GM13976 (cell line): ENCODE measurements around the gene MYO7B.

Experiments used
- DNase-seq: peaks from one replicate; pipeline ENCODE4 v3.0.0; 2012; ENCODE audit warnings: low spot score
- CTCF ChIP-seq: IDR thresholded peaks from 2 replicates; pipeline ENCODE4 v1.5.1; 2012; ENCODE audit warnings: borderline replicate concordance, mild to moderate bottlenecking; ENCODE audit not compliant: insufficient read depth; ENCODE audit errors: extremely low read depth, missing control alignments, control extremely low read depth
- in situ Hi-C: fragments of 300-500 bp; cut with MboI; formaldehyde crosslinking; loops from one replicate; pipeline ENCODE4 v1.12.0; 2022; ENCODE audit warnings: low sequenced_read_pairs, mixed read lengths, inconsistent platforms; ENCODE audit not compliant: unreplicated experiment

The MYO7B gene

GRCh38 chr2:127648321-127648720 is 112.8 kb downstream of the MYO7B start:
- DNase-seq: no peak
- TF ChIP-seq CTCF: no peak
- in situ Hi-C loops: no loop called here

GRCh38 chr2:127649100-127649611 is 113.7 kb downstream of the MYO7B start:
- no peak for TF ChIP-seq CTCF
- in situ Hi-C loops: no loop called here
- no peak for DNase-seq

GRCh38 chr2:127649684-127650040 is 114.2 kb downstream of the MYO7B start:
- in situ Hi-C loops: no loop called here
- peak; percentile 90 for DNase-seq
- TF ChIP-seq CTCF: peak; percentile 67

GRCh38 chr2:127650041-127650784 is 114.7 kb downstream of the MYO7B start:
- no peak for DNase-seq
- in situ Hi-C loops: no loop called here
- TF ChIP-seq CTCF: no peak

GRCh38 chr2:127650785-127651380 is 115.4 kb downstream of the MYO7B start:
- in situ Hi-C loops: no loop called here
- TF ChIP-seq CTCF: no peak
- no peak for DNase-seq

GRCh38 chr2:127651381-127651809 is 115.9 kb downstream of the MYO7B start:
- no peak for DNase-seq
- in situ Hi-C loops: no loop called here
- TF ChIP-seq CTCF: no peak
